ENCODE measurements around the gene ZNF483.
"Not testable (repeated sequence)": the region's sequence is repeated elsewhere in the genome, so short reads cannot be mapped to it uniquely, and the experiment has no call there.

DNA sequence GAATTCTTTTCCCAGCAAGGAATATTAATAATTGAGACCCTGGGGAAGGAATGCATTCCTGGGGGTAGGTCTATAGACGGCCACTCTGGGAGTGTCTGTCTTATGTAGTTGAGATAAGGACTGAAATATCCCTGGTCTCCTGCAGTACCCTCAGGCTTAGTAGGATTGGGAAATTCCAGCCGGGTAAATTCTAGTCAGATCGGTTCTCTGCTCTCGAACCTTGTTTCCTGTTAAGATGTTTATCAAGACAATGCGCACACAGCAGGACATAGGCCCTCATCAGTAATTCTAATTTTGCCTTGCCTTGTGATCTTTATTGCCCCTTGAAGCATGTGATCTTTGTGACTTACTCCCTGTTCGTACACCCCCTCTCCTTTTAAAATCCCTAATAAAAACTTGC, 13.4 kb upstream of the ZNF483 start:
- TF ChIP-seq, protein P1, sequence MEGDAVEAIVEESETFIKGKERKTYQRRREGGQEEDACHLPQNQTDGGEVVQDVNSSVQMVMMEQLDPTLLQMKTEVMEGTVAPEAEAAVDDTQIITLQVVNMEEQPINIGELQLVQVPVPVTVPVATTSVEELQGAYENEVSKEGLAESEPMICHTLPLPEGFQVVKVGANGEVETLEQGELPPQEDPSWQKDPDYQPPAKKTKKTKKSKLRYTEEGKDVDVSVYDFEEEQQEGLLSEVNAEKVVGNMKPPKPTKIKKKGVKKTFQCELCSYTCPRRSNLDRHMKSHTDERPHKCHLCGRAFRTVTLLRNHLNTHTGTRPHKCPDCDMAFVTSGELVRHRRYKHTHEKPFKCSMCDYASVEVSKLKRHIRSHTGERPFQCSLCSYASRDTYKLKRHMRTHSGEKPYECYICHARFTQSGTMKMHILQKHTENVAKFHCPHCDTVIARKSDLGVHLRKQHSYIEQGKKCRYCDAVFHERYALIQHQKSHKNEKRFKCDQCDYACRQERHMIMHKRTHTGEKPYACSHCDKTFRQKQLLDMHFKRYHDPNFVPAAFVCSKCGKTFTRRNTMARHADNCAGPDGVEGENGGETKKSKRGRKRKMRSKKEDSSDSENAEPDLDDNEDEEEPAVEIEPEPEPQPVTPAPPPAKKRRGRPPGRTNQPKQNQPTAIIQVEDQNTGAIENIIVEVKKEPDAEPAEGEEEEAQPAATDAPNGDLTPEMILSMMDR (IDR thresholded peaks at IDR 0.05): not testable (repeated sequence)
- TF ChIP-seq, protein P2, sequence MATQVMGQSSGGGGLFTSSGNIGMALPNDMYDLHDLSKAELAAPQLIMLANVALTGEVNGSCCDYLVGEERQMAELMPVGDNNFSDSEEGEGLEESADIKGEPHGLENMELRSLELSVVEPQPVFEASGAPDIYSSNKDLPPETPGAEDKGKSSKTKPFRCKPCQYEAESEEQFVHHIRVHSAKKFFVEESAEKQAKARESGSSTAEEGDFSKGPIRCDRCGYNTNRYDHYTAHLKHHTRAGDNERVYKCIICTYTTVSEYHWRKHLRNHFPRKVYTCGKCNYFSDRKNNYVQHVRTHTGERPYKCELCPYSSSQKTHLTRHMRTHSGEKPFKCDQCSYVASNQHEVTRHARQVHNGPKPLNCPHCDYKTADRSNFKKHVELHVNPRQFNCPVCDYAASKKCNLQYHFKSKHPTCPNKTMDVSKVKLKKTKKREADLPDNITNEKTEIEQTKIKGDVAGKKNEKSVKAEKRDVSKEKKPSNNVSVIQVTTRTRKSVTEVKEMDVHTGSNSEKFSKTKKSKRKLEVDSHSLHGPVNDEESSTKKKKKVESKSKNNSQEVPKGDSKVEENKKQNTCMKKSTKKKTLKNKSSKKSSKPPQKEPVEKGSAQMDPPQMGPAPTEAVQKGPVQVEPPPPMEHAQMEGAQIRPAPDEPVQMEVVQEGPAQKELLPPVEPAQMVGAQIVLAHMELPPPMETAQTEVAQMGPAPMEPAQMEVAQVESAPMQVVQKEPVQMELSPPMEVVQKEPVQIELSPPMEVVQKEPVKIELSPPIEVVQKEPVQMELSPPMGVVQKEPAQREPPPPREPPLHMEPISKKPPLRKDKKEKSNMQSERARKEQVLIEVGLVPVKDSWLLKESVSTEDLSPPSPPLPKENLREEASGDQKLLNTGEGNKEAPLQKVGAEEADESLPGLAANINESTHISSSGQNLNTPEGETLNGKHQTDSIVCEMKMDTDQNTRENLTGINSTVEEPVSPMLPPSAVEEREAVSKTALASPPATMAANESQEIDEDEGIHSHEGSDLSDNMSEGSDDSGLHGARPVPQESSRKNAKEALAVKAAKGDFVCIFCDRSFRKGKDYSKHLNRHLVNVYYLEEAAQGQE (IDR thresholded peaks at IDR 0.05; ENCODE audit: insufficient read depth in 1 of 2, low read depth in 2 of 2, low read length in 1 of 2): not testable (repeated sequence)
- TF ChIP-seq POLR2AphosphoS5 (IDR thresholded peaks at IDR 0.05; ENCODE audit: low read depth, low read length): not testable (repeated sequence)
